Calu3 (cell line): ENCODE results near the gene CMIP. TPM values are rescaled to one million over a fixed set of nuclear protein-coding genes. Genes with fewer than 3 reads are reported as not detected.
"Not testable (repeated sequence)": the region's sequence is repeated elsewhere in the genome, so short reads cannot be mapped to it uniquely, and the experiment has no call there.

Experiments used
- BruUV-seq: library from RNA; stranded (reverse); fragments of 400-500 nt; replicated peaks from 2 replicates; lab custom pipeline; 2021; lab: Mats Ljungman, UMichigan
- CTCF ChIA-PET: fragments of 300-600 bp; sonication (Branson Sonifier 250); formaldehyde crosslinking; loops from one replicate; lab custom pipeline; 2022; ENCODE audit warnings: antibody characterized with exemption; lab: Charles Lee
- DNase-seq: peaks from one replicate; pipeline ENCODE4 v3.0.0; 2022
- H3K27ac Mint-ChIP-seq: one replicate; pipeline ENCODE4 v1.8.0; 2022; ENCODE audit warnings: mixed read lengths; ENCODE audit not compliant: unreplicated experiment
- H3K27me3 Mint-ChIP-seq: one replicate; pipeline ENCODE4 v1.8.0; 2022; ENCODE audit warnings: mixed read lengths; ENCODE audit not compliant: unreplicated experiment
- H3K36me3 Mint-ChIP-seq: one replicate; pipeline ENCODE4 v1.8.0; 2022; ENCODE audit warnings: mild to moderate bottlenecking, moderate library complexity, mixed read lengths; ENCODE audit not compliant: insufficient read depth, unreplicated experiment
- H3K4me1 Mint-ChIP-seq: one replicate; pipeline ENCODE4 v1.8.0; 2022; ENCODE audit warnings: mild to moderate bottlenecking, low read depth, mixed read lengths; ENCODE audit not compliant: unreplicated experiment
- H3K4me3 Mint-ChIP-seq: one replicate; pipeline ENCODE4 v1.8.0; 2022; ENCODE audit warnings: mild to moderate bottlenecking, low read depth, moderate library complexity, mixed read lengths; ENCODE audit not compliant: unreplicated experiment
- H3K9me3 Mint-ChIP-seq: one replicate; pipeline ENCODE4 v1.8.0; 2022; ENCODE audit warnings: low read depth, mixed read lengths; ENCODE audit not compliant: unreplicated experiment
- intact Hi-C: fragments of 100-400 bp; cut with micrococcal nuclease; formaldehyde crosslinking; loops from one replicate; pipeline ENCODE4 v1.10.0; 2022; ENCODE audit not compliant: unreplicated experiment
- total RNA-seq: library from RNA; stranded (reverse); gene quantifications from 2 replicates; pipeline ENCODE4 v1.2.3, GENCODE V29; 2022
- TF ChIP-seq, protein P1 (sequence below): fragments of 200-600 bp; IDR thresholded peaks from one replicate; pipeline ENCODE4 v1.8.0; 2022; ENCODE audit warnings: antibody characterized with exemption; ENCODE audit not compliant: unreplicated experiment

CMIP gene
- total RNA-seq, 1 experiment from 2014 or later, result 82.7 TPM

- Mint-ChIP-seq H3K27me3 (no peaks in the 10 kb centered on the region), H3K27ac (peak overlapping the region; percentile 95), H3K4me1 (peaks cover 47% of the 10 kb centered on the region), H3K4me3 (peak overlapping the region; percentile 55), H3K36me3 (peaks cover 5% of the 10 kb centered on the region), H3K9me3 (no peaks in the 10 kb centered on the region)
- CTCF ChIA-PET, result interaction anchor here (0.6 to 1.8 kb wide), 5 partner anchors 10 to 293 kb away, joined by 3 to 11 read pairs (median 3); no protein-coding TSS in a partner anchor
- no TSS peak for BruUV-seq
- TF ChIP-seq, protein P1, sequence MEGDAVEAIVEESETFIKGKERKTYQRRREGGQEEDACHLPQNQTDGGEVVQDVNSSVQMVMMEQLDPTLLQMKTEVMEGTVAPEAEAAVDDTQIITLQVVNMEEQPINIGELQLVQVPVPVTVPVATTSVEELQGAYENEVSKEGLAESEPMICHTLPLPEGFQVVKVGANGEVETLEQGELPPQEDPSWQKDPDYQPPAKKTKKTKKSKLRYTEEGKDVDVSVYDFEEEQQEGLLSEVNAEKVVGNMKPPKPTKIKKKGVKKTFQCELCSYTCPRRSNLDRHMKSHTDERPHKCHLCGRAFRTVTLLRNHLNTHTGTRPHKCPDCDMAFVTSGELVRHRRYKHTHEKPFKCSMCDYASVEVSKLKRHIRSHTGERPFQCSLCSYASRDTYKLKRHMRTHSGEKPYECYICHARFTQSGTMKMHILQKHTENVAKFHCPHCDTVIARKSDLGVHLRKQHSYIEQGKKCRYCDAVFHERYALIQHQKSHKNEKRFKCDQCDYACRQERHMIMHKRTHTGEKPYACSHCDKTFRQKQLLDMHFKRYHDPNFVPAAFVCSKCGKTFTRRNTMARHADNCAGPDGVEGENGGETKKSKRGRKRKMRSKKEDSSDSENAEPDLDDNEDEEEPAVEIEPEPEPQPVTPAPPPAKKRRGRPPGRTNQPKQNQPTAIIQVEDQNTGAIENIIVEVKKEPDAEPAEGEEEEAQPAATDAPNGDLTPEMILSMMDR, result peak; percentile 95
- DNase-seq, result peak; percentile 96
- intact Hi-C loops, result loop anchor here (1.0 to 10.0 kb wide), 4 partner anchors 45 to 335 kb away; no protein-coding TSS in a partner anchor
Measured at GRCh38 chr16:81403601-81404391, 40.8 kb upstream of the CMIP start.

GRCh38 chr16:81405002-81405401 is 39.6 kb upstream of the CMIP start:
- H3K9me3 Mint-ChIP-seq, H3K36me3 Mint-ChIP-seq, H3K27me3 Mint-ChIP-seq, BruUV-seq, DNase-seq: not testable (repeated sequence)
- H3K4me1 Mint-ChIP-seq, result peaks cover 53% of the 10 kb centered on the region
- intact Hi-C loops, result loop anchor here (2.0 to 10.0 kb wide), 3 partner anchors 44 to 230 kb away; no protein-coding TSS in a partner anchor
- CTCF ChIA-PET, result interaction anchor here (1.4 to 1.8 kb wide), 2 partner anchors 9 to 218 kb away, joined by 3 to 4 read pairs; no protein-coding TSS in a partner anchor
- peak overlapping the region; percentile 43 for H3K4me3 Mint-ChIP-seq
- H3K27ac Mint-ChIP-seq, result peak overlapping the region; percentile 95

GRCh38 chr16:81405702-81406113 is 38.9 kb upstream of the CMIP start:
- TF ChIP-seq, protein P1, result peak; percentile 24
- DNase-seq, result peak; percentile 89
- Mint-ChIP-seq H3K4me1 (peaks cover 52% of the 10 kb centered on the region), H3K36me3 (peaks cover 10% of the 10 kb centered on the region), H3K27me3 (no peaks in the 10 kb centered on the region), H3K9me3 (no peaks in the 10 kb centered on the region), H3K27ac (peak overlapping the region; percentile 95), H3K4me3 (peak overlapping the region; percentile 43)
- no TSS peak for BruUV-seq
- CTCF ChIA-PET, result interaction anchor here (1.0 to 1.8 kb wide), 3 partner anchors 8 to 292 kb away, joined by 3 read pairs; no protein-coding TSS in a partner anchor
- intact Hi-C loops, result loop anchor here (2.0 to 10.0 kb wide), 3 partner anchors 43 to 229 kb away; no protein-coding TSS in a partner anchor

GRCh38 chr16:81408409-81408950 is 36.1 kb upstream of the CMIP start:
- TF ChIP-seq, protein P1, result no peak
- intact Hi-C loops, result loop anchor here (5.0 to 10.0 kb wide), 2 partner anchors 174 to 226 kb away; no protein-coding TSS in a partner anchor
- peaks cover 45% of the 10 kb centered on the region for H3K4me1 Mint-ChIP-seq
- H3K27ac Mint-ChIP-seq, result peak overlapping the region; percentile 53
- CTCF ChIA-PET, result no interaction called here
- no TSS peak for BruUV-seq
- no peak for DNase-seq
- no peaks in the 10 kb centered on the region for H3K27me3 Mint-ChIP-seq
- no peaks in the 10 kb centered on the region for H3K9me3 Mint-ChIP-seq
- peaks cover 10% of the 10 kb centered on the region for H3K36me3 Mint-ChIP-seq
- H3K4me3 Mint-ChIP-seq, result no peak overlapping the region
